ENCODE results near the gene IQSEC1. TPM values are rescaled to one million over a fixed set of nuclear protein-coding genes. Genes with fewer than 3 reads are reported as not detected.

The IQSEC1 gene
- total RNA-seq, 2 donors from 2014 or later = 22.7 to 24.5 TPM

- Histone ChIP-seq H3K27ac (ENCODE audit: low read depth, low read length) (peak overlapping the region; percentile 14), H3K9ac (ENCODE audit: extremely low read depth, low read length, poor library complexity, severe bottlenecking) (no peak overlapping the region)
These were observed 82.9 kb downstream of the IQSEC1 start for GRCh38 chr3:12990306-12990705.

GRCh38 chr3:12988728-12989454 is 84.3 kb downstream of the IQSEC1 start:
- H3K27ac ChIP-seq (ENCODE audit: low read depth, low read length) = no peak overlapping the region
- H3K27me3 ChIP-seq (ENCODE audit: control insufficient read depth, insufficient read depth, low read length, poor library complexity, severe bottlenecking) = no peaks in the 10 kb centered on the region
- peaks cover 21% of the 10 kb centered on the region for H3K4me1 Mint-ChIP-seq
- no peak overlapping the region for H3K4me3 Mint-ChIP-seq
- H3K9ac ChIP-seq (ENCODE audit: extremely low read depth, low read length, poor library complexity, severe bottlenecking) = no peak overlapping the region
- WGBS, 2 experiments (ENCODE audit: insufficient coverage in 1 of 2, insufficient read length in 1 of 2) = 91% methylated on average over 4 to 5 of the region's 5 CpGs
- H3K36me3 ChIP-seq (ENCODE audit: control insufficient read depth, insufficient read depth, low read length) = no peaks in the 10 kb centered on the region
- H3K27ac Mint-ChIP-seq = no peak overlapping the region
- DNase-seq = no peak
- H3K27me3 Mint-ChIP-seq (ENCODE audit: insufficient read depth) = peaks cover 8% of the 10 kb centered on the region
- H3K9me3 ChIP-seq (ENCODE audit: control insufficient read depth, low read length) = no peaks in the 10 kb centered on the region
- peaks cover 7% of the 10 kb centered on the region for H3K9me3 Mint-ChIP-seq
- H3K4me3 ChIP-seq (ENCODE audit: low read length) = no peak overlapping the region
- no peaks in the 10 kb centered on the region for H3K36me3 Mint-ChIP-seq (ENCODE audit: low read depth)
- TF ChIP-seq CTCF (conservative IDR thresholded peaks at IDR 0.05) = no peak
- peaks cover 12% of the 10 kb centered on the region for H3K4me1 ChIP-seq (ENCODE audit: control insufficient read depth, insufficient read depth, low read length)

More at GRCh38 chr3:12990306-12990705, 82.9 kb downstream of the IQSEC1 start:
- Histone ChIP-seq H3K27me3 (ENCODE audit: control insufficient read depth, insufficient read depth, low read length, poor library complexity, severe bottlenecking) (no peaks in the 10 kb centered on the region), H3K36me3 (ENCODE audit: control insufficient read depth, insufficient read depth, low read length) (no peaks in the 10 kb centered on the region), H3K4me3 (ENCODE audit: low read length) (no peak overlapping the region), H3K9me3 (ENCODE audit: control insufficient read depth, low read length) (no peaks in the 10 kb centered on the region), H3K4me1 (ENCODE audit: control insufficient read depth, insufficient read depth, low read length) (peaks cover 8% of the 10 kb centered on the region)
- DNase-seq = peak; percentile 36
- no peaks in the 10 kb centered on the region for H3K36me3 Mint-ChIP-seq (ENCODE audit: low read depth)
- H3K4me3 Mint-ChIP-seq = no peak overlapping the region
- H3K4me1 Mint-ChIP-seq = peaks cover 16% of the 10 kb centered on the region
- H3K27ac Mint-ChIP-seq = no peak overlapping the region
- peaks cover 7% of the 10 kb centered on the region for H3K9me3 Mint-ChIP-seq
- 95 to 98% methylated on average over 5 of the region's 5 CpGs for WGBS, 2 experiments (ENCODE audit: insufficient coverage in 1 of 2, insufficient read length in 1 of 2)
- H3K27me3 Mint-ChIP-seq (ENCODE audit: insufficient read depth) = peaks cover 11% of the 10 kb centered on the region
- TF ChIP-seq CTCF (conservative IDR thresholded peaks at IDR 0.05) = no peak

- H3K4me1 ChIP-seq (ENCODE audit: control insufficient read depth, insufficient read depth, low read length) = peaks cover 7% of the 10 kb centered on the region
- no peak overlapping the region for H3K27ac ChIP-seq (ENCODE audit: low read depth, low read length)
- WGBS, 2 experiments (ENCODE audit: insufficient coverage in 1 of 2, insufficient read length in 1 of 2) = 92 to 100% methylated on average over 4 to 5 of the region's 5 CpGs
- peaks cover 16% of the 10 kb centered on the region for H3K4me1 Mint-ChIP-seq
- H3K27ac Mint-ChIP-seq = no peak overlapping the region
- DNase-seq = no peak
- no peaks in the 10 kb centered on the region for H3K36me3 Mint-ChIP-seq (ENCODE audit: low read depth)
- H3K36me3 ChIP-seq (ENCODE audit: control insufficient read depth, insufficient read depth, low read length) = no peaks in the 10 kb centered on the region
- H3K9me3 ChIP-seq (ENCODE audit: control insufficient read depth, low read length) = no peaks in the 10 kb centered on the region
- no peak overlapping the region for H3K9ac ChIP-seq (ENCODE audit: extremely low read depth, low read length, poor library complexity, severe bottlenecking)
- H3K4me3 Mint-ChIP-seq = no peak overlapping the region
- peaks cover 7% of the 10 kb centered on the region for H3K9me3 Mint-ChIP-seq
- peaks cover 8% of the 10 kb centered on the region for H3K27me3 Mint-ChIP-seq (ENCODE audit: insufficient read depth)
- no peak overlapping the region for H3K4me3 ChIP-seq (ENCODE audit: low read length)
- TF ChIP-seq CTCF (conservative IDR thresholded peaks at IDR 0.05) = no peak
- no peaks in the 10 kb centered on the region for H3K27me3 ChIP-seq (ENCODE audit: control insufficient read depth, insufficient read depth, low read length, poor library complexity, severe bottlenecking)
These were observed 85.6 kb downstream of the IQSEC1 start for GRCh38 chr3:12987602-12988001.
